A204.1 (cell line): ENCODE results near the gene STK32C.
"Not testable (repeated sequence)": the region's sequence is repeated elsewhere in the genome, so short reads cannot be mapped to it uniquely, and the experiment has no call there.

Experiments used
- FAIRE-seq: peaks from 2 replicates; lab custom pipeline; 2012; peaks lifted over from hg19 to GRCh38; lab: Jason Lieb, UNC

The STK32C gene

GRCh38 chr10:132230557-132231210, 77.1 kb downstream of the STK32C start:
- no peak for FAIRE-seq

GRCh38 chr10:132229834-132230556, 77.8 kb downstream of the STK32C start:
- FAIRE-seq = no peak

GRCh38 chr10:132229096-132229495, 78.7 kb downstream of the STK32C start:
- no peak for FAIRE-seq

GRCh38 chr10:132228616-132229015, 79.1 kb downstream of the STK32C start:
- FAIRE-seq = no peak

- FAIRE-seq = no peak
Observed at GRCh38 chr10:132227851-132228390, 79.8 kb downstream of the STK32C start.

GRCh38 chr10:132226586-132227405, 81.0 kb downstream of the STK32C start:
- FAIRE-seq = no peak

GRCh38 chr10:132225849-132226205, 81.9 kb downstream of the STK32C start:
- no peak for FAIRE-seq

GRCh38 chr10:132225073-132225848, 82.5 kb downstream of the STK32C start:
- FAIRE-seq = no peak

- no peak for FAIRE-seq
Observed at GRCh38 chr10:132224343-132225072, 83.2 kb downstream of the STK32C start.

GRCh38 chr10:132223611-132224342, 84.0 kb downstream of the STK32C start:
- no peak for FAIRE-seq

- peak; percentile 52 for FAIRE-seq
Observed at GRCh38 chr10:132223156-132223590, 84.6 kb downstream of the STK32C start.

GRCh38 chr10:132222726-132223125, 85.0 kb downstream of the STK32C start:
- FAIRE-seq = no peak

- FAIRE-seq = not testable (repeated sequence)
Observed at GRCh38 chr10:132220996-132221395, 86.8 kb downstream of the STK32C start.

- FAIRE-seq = no peak
Observed at GRCh38 chr10:132220061-132220460, 87.7 kb downstream of the STK32C start.

- no peak for FAIRE-seq
Observed at GRCh38 chr10:132219486-132219885, 88.3 kb downstream of the STK32C start.

GRCh38 chr10:132216441-132216840, 91.3 kb downstream of the STK32C start:
- not testable (repeated sequence) for FAIRE-seq

GRCh38 chr10:132213917-132214316, 93.8 kb downstream of the STK32C start:
- no peak for FAIRE-seq

- FAIRE-seq = no peak
Observed at GRCh38 chr10:132212816-132213215, 94.9 kb downstream of the STK32C start.

GRCh38 chr10:132211246-132211645, 96.5 kb downstream of the STK32C start:
- FAIRE-seq = no peak

GRCh38 chr10:132210766-132211165, 97.0 kb downstream of the STK32C start:
- no peak for FAIRE-seq
